Measurements from ENCODE around the gene PRR35. TPM values are rescaled to one million over a fixed set of nuclear protein-coding genes. Genes with fewer than 3 reads are reported as not detected.
A peak's percentile ranks its signal among the peaks of the same experiment; 100 is the strongest.

The PRR35 gene
- total and polyA plus RNA-seq, 8 donors: 0.09 to 1.0 (median 0.66) TPM

DNA sequence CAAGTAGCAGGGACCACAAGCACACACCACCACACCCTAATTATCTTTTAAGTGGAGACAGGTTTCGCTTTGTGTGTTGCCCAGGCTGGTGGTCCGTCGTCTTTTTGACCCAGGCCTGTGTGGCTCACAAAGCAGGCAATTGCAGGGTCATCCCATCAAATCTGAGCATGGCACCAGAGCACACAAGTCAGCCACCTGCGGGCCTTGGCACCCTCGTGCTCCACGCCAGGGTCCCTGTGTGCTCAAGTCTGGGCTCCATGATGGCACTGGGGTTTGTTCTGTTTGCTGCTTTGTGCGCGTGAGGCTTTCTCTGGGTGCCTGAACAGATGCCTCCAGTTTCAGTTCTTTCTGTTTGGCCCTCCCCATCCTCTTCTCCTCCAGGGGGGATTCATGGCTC, 35.1 kb upstream of the PRR35 start:
- H3K4me1 ChIP-seq: peaks cover 12 to 19% (median 16%) of the 10 kb centered on the region in 3 donors
- no peak for FAIRE-seq

DNA sequence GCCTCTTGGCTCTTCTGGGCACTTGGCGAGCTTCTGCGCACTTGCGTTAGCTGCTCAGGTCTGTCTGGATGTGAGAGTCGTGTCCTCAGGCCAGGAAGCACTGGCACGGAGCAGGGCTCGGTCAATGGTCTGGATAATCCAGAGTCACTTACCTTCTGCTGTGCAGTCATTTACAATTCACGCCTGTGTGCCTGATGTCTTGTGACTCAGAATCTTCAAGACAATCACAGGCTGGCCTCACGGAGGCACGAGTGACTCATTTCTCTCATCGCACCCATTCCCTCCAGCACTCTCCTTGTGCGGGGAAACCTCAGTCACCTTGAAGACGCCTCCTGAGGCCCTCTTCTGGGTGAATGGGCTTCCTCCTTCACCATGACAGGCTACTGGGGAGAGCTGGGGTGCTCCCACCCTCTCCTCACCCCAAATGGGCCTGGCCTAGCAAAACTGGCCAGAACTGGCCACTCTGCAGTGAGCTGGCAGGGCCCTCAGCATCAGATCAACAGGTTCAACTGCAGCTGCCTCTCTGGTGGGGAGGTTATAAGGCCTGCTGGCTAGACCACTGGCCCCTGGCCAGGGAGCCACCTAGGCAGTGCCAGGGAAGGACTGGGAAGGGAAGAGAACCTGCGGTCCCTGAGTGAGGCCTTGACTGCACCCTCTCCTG, 34.5 kb upstream of the PRR35 start:
- H3K9me3 ChIP-seq: no peaks in the 10 kb centered on the region
- no peaks in the 10 kb centered on the region for H3K27me3 ChIP-seq
- intact Hi-C loops (cut with DNase I): no loop called here
- TF ChIP-seq, protein P1, sequence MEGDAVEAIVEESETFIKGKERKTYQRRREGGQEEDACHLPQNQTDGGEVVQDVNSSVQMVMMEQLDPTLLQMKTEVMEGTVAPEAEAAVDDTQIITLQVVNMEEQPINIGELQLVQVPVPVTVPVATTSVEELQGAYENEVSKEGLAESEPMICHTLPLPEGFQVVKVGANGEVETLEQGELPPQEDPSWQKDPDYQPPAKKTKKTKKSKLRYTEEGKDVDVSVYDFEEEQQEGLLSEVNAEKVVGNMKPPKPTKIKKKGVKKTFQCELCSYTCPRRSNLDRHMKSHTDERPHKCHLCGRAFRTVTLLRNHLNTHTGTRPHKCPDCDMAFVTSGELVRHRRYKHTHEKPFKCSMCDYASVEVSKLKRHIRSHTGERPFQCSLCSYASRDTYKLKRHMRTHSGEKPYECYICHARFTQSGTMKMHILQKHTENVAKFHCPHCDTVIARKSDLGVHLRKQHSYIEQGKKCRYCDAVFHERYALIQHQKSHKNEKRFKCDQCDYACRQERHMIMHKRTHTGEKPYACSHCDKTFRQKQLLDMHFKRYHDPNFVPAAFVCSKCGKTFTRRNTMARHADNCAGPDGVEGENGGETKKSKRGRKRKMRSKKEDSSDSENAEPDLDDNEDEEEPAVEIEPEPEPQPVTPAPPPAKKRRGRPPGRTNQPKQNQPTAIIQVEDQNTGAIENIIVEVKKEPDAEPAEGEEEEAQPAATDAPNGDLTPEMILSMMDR (IDR thresholded peaks at IDR 0.05): no peak
- ATAC-seq (no peak), FAIRE-seq (no peak), DNase-seq (peak in 4 of 6 donors; percentile 41 to 81 (median 66))
- H3K4me1 ChIP-seq: peaks cover 12 to 19% (median 16%) of the 10 kb centered on the region in 3 donors
- peaks cover 0 to 3% (median under 1%) of the 10 kb centered on the region in 3 donors for H3K36me3 ChIP-seq
- 71 to 76% methylated on average over 13 of the region's 13 CpGs for WGBS, 2 donors
- peak overlapping the region in 3 of 4 donors; percentile 97 to 98 (median 97) for H3K27ac ChIP-seq
- peak overlapping the region in 2 of 4 donors; percentile 78 to 85 for H3K4me3 ChIP-seq

More for the DNA sequence above, 35.1 kb upstream of the PRR35 start:
- TF ChIP-seq, protein P1 (IDR thresholded peaks at IDR 0.05): no peak
- H3K27ac ChIP-seq: no peak overlapping the region
- ATAC-seq (no peak), DNase-seq (peak in 3 of 6 donors; percentile 14 to 36 (median 27))
- H3K4me3 ChIP-seq: no peak overlapping the region
- no peaks in the 10 kb centered on the region for H3K9me3 ChIP-seq
- intact Hi-C loops (cut with DNase I): no loop called here
- H3K36me3 ChIP-seq: peaks cover 0 to 9% (median 3%) of the 10 kb centered on the region in 3 donors
- 91 to 96% methylated on average over 8 of the region's 8 CpGs for WGBS, 2 donors
- H3K27me3 ChIP-seq: no peaks in the 10 kb centered on the region

DNA sequence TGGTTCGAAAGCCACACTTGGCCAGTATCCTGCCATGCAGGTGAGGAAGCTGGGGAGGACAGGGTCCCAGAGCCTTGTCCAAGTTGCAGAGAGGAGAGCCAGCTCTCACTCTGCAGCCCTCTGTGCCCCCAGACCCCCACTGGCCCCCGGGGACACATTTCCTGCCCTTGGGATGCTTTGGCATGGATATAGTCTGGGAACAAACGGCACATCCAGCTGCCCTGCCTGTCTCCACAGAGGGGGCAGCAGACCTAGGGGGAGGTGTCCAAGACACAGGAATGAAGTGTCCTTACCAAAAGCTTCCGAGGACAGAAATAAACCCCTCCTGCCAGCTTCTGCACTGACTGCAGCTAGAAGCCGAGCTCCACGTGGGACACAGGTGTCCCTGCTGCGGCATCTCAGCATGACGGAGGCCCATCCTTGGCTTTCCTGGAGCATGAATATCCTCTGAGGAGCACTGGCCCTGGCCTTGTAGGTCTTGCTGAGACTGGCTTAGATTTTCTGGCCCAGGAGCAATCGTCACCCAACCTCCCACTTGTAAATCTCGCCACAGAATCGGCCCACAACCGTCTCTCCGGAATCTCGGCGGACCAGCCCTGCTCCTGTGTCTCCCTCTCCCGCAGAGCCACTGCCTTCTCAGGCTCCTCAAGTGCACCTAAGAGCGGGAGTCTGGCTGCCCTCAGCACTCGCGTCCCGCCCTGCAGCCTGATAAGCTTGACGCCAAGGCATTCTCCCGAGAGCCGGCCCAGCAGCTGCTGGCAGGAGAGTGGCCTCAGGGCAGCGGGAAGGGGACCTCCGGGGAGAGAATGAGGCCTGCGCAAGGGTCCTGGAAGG, 33.8 kb upstream of the PRR35 start:
- FAIRE-seq: no peak

DNA sequence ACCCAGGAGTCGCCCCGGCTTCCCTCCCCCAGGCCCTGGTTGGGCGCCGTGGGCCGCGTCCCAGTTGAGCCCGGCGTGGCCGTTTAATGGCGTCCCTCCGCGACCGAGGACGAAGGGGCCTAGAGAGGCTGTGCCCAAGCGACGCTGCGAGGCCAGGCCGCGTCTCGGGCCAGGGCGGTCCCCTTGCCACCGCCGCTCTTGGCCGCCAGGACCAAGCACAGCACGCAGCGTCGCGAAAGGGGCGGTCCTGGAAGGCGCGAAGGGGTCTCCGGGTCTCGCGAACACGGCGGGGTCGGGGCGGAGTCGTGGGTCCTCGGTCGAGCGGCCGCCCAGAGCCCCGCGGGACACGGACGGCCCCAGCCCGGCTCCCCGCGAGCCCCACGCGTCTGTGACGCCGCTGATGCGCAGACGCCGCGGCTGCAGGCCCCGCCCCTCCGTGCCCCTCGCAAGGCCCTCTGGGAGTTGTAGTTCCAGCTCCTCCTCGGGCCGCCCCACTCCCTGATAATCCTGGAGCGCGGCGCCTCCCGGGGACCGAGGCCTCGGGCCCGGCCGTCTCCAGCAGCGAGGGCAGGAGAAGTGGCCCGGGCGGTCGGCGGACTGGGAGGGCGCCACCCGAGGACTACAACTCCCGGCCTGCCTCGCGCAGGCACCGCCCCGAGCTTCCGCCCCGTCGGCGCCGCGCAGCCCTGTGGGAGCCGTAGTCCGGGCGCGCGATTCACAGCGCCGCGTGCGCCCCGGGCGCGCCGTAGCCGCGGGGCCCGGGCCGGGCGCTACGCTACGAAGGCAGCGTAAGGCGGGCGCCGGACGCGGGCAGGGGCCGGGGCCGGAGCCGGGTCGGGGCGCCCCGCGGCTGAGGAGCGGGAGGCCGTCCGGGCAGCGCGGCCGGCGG, 32.9 kb upstream of the PRR35 start, which contains the start of gene CAPN15:
Gene CAPN15 (plus strand): TSS at position 698 of the 889 bp plus-strand sequence. CDS start 19,127 bp downstream, outside the sequence.
- Histone ChIP-seq H3K4me1 (peaks cover 12 to 19% (median 16%) of the 10 kb centered on the region in 3 donors), H3K9me3 (no peaks in the 10 kb centered on the region), H3K36me3 (no peaks in the 10 kb centered on the region), H3K27me3 (no peaks in the 10 kb centered on the region), H3K27ac (peak within 1 kb of the TSS; percentile 95 to 98 (median 97)), H3K4me3 (peak within 1 kb of the TSS; percentile 70 to 86 (median 79))
- TF ChIP-seq, protein P1 (IDR thresholded peaks at IDR 0.05): peak in 2 of 4 donors; percentile 10 to 22
- DNase-seq: peak; percentile 85 to 97 (median 92)
- peak; percentile 79 to 87 (median 82) for ATAC-seq
- FAIRE-seq: no peak
- WGBS, 2 donors: 0% methylated on average over 77 to 129 of the region's 129 CpGs
- intact Hi-C loops (cut with DNase I): no loop called here

More for the DNA sequence above, 33.8 kb upstream of the PRR35 start:
- peak in 4 of 6 donors; percentile 56 to 92 (median 75) for DNase-seq
- intact Hi-C loops (cut with DNase I): no loop called here
- Histone ChIP-seq H3K4me1 (peaks cover 12 to 19% (median 16%) of the 10 kb centered on the region in 3 donors), H3K4me3 (peak overlapping the region; percentile 70 to 85 (median 79)), H3K27me3 (no peaks in the 10 kb centered on the region), H3K36me3 (no peaks in the 10 kb centered on the region), H3K9me3 (no peaks in the 10 kb centered on the region), H3K27ac (peak overlapping the region; percentile 95 to 98 (median 97))
- peak; percentile 21 to 39 (median 28) for ATAC-seq
- WGBS, 2 donors: 4% methylated on average over 26 of the region's 26 CpGs
- TF ChIP-seq, protein P1 (IDR thresholded peaks at IDR 0.05): no peak
